ENCODE data around the gene SLC6A11.

The SLC6A11 gene

DNA sequence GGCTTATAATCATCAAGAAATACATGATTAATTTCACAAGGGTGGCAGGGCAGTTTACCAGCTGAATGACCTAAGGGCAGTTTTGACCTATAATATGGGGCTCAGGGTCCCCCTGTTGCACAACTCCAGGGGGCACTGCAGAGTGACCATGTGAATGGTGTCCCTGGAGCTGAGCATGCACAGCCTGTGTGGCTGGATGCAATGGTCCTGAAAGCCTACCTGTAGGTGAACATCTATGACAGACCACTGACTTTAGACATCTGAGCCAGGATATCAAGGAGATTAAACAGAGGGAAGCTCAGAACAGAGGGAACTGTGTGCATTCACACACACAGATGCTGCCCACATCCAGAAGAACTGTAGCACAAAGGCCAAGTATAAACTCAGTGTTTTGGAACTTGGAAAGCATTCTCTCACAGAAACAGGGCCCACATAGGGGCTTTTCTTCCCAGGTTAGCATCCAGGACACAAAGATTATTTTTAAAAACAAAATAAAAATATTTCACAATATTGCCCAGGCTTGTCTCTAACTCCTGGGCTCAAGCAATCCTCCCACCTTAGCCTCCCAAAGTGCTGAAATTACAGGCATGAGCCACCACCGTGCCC lies 7.8 kb upstream of the SLC6A11 start:
- no peak for ATAC-seq
- TF ChIP-seq GLIS3 (CRISPR knock-in tag; IDR thresholded peaks at IDR 0.05) (no peak), TOX (CRISPR knock-in tag; IDR thresholded peaks at IDR 0.05; ENCODE audit: borderline replicate concordance) (no peak), ISL1 (CRISPR knock-in tag; IDR thresholded peaks at IDR 0.05) (no peak), SNAI2 (CRISPR knock-in tag; IDR thresholded peaks at IDR 0.05) (no peak), PPARA (CRISPR knock-in tag; IDR thresholded peaks at IDR 0.05; ENCODE audit: borderline replicate concordance) (no peak), TCF4 (CRISPR knock-in tag; IDR thresholded peaks at IDR 0.05; ENCODE audit: borderline replicate concordance) (no peak), ZFP3 (CRISPR knock-in tag; IDR thresholded peaks at IDR 0.05) (no peak), BACH2 (CRISPR knock-in tag; IDR thresholded peaks at IDR 0.05; ENCODE audit: borderline replicate concordance) (no peak), ESRRG (CRISPR knock-in tag; IDR thresholded peaks at IDR 0.05) (no peak), RARB (CRISPR knock-in tag; IDR thresholded peaks at IDR 0.05) (no peak)
- TF ChIP-seq, protein P1, sequence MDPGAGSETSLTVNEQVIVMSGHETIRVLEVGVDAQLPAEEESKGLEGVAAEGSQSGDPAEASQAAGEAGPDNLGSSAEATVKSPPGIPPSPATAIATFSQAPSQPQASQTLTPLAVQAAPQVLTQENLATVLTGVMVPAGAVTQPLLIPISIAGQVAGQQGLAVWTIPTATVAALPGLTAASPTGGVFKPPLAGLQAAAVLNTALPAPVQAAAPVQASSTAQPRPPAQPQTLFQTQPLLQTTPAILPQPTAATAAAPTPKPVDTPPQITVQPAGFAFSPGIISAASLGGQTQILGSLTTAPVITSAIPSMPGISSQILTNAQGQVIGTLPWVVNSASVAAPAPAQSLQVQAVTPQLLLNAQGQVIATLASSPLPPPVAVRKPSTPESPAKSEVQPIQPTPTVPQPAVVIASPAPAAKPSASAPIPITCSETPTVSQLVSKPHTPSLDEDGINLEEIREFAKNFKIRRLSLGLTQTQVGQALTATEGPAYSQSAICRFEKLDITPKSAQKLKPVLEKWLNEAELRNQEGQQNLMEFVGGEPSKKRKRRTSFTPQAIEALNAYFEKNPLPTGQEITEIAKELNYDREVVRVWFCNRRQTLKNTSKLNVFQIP (CRISPR knock-in tag; IDR thresholded peaks at IDR 0.05; ENCODE audit: borderline replicate concordance, low read depth), result no peak
- TF ChIP-seq, protein P2, sequence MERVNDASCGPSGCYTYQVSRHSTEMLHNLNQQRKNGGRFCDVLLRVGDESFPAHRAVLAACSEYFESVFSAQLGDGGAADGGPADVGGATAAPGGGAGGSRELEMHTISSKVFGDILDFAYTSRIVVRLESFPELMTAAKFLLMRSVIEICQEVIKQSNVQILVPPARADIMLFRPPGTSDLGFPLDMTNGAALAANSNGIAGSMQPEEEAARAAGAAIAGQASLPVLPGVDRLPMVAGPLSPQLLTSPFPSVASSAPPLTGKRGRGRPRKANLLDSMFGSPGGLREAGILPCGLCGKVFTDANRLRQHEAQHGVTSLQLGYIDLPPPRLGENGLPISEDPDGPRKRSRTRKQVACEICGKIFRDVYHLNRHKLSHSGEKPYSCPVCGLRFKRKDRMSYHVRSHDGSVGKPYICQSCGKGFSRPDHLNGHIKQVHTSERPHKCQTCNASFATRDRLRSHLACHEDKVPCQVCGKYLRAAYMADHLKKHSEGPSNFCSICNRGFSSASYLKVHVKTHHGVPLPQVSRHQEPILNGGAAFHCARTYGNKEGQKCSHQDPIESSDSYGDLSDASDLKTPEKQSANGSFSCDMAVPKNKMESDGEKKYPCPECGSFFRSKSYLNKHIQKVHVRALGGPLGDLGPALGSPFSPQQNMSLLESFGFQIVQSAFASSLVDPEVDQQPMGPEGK (CRISPR knock-in tag; IDR thresholded peaks at IDR 0.05; ENCODE audit: borderline replicate concordance), result no peak
- TF ChIP-seq, protein P3, sequence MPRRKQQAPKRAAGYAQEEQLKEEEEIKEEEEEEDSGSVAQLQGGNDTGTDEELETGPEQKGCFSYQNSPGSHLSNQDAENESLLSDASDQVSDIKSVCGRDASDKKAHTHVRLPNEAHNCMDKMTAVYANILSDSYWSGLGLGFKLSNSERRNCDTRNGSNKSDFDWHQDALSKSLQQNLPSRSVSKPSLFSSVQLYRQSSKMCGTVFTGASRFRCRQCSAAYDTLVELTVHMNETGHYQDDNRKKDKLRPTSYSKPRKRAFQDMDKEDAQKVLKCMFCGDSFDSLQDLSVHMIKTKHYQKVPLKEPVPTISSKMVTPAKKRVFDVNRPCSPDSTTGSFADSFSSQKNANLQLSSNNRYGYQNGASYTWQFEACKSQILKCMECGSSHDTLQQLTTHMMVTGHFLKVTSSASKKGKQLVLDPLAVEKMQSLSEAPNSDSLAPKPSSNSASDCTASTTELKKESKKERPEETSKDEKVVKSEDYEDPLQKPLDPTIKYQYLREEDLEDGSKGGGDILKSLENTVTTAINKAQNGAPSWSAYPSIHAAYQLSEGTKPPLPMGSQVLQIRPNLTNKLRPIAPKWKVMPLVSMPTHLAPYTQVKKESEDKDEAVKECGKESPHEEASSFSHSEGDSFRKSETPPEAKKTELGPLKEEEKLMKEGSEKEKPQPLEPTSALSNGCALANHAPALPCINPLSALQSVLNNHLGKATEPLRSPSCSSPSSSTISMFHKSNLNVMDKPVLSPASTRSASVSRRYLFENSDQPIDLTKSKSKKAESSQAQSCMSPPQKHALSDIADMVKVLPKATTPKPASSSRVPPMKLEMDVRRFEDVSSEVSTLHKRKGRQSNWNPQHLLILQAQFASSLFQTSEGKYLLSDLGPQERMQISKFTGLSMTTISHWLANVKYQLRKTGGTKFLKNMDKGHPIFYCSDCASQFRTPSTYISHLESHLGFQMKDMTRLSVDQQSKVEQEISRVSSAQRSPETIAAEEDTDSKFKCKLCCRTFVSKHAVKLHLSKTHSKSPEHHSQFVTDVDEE (CRISPR knock-in tag; IDR thresholded peaks at IDR 0.05), result no peak
- TF ChIP-seq, protein P4, sequence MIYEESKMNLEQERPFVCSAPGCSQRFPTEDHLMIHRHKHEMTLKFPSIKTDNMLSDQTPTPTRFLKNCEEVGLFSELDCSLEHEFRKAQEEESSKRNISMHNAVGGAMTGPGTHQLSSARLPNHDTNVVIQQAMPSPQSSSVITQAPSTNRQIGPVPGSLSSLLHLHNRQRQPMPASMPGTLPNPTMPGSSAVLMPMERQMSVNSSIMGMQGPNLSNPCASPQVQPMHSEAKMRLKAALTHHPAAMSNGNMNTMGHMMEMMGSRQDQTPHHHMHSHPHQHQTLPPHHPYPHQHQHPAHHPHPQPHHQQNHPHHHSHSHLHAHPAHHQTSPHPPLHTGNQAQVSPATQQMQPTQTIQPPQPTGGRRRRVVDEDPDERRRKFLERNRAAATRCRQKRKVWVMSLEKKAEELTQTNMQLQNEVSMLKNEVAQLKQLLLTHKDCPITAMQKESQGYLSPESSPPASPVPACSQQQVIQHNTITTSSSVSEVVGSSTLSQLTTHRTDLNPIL (CRISPR knock-in tag; IDR thresholded peaks at IDR 0.05; ENCODE audit: low read depth), result no peak
- TF ChIP-seq, protein P5, sequence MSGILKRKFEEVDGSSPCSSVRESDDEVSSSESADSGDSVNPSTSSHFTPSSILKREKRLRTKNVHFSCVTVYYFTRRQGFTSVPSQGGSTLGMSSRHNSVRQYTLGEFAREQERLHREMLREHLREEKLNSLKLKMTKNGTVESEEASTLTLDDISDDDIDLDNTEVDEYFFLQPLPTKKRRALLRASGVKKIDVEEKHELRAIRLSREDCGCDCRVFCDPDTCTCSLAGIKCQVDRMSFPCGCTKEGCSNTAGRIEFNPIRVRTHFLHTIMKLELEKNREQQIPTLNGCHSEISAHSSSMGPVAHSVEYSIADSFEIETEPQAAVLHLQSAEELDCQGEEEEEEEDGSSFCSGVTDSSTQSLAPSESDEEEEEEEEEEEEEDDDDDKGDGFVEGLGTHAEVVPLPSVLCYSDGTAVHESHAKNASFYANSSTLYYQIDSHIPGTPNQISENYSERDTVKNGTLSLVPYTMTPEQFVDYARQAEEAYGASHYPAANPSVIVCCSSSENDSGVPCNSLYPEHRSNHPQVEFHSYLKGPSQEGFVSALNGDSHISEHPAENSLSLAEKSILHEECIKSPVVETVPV (CRISPR knock-in tag; IDR thresholded peaks at IDR 0.05), result no peak

DNA sequence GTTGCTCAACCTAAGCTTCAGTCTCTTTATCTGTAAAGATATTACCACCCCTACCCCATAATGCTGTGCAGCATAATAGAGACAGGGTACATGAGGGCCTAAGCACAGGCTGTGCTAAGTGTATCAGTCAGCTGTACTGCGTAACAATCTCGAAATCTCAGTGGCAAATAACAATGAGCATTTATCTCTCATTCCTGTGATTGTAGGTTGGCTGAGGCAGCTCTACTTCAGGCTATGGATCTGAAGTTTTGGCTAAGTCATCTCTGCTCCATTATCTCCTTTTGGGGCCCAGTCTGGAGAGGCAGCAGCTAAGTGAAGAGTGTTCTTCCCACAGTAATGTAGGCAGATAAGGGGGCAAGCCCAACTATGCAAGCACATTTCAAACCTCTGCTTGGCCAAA lies 7.1 kb upstream of the SLC6A11 start:
- TF ChIP-seq, protein P2 (CRISPR knock-in tag; IDR thresholded peaks at IDR 0.05; ENCODE audit: borderline replicate concordance), result no peak
- TF ChIP-seq GLIS3 (CRISPR knock-in tag; IDR thresholded peaks at IDR 0.05) (no peak), RARB (CRISPR knock-in tag; IDR thresholded peaks at IDR 0.05) (no peak), CSDC2 (CRISPR knock-in tag; IDR thresholded peaks at IDR 0.05) (no peak), ZC3H10 (CRISPR knock-in tag; IDR thresholded peaks at IDR 0.05) (no peak), ESRRG (CRISPR knock-in tag; IDR thresholded peaks at IDR 0.05) (no peak), BACH2 (CRISPR knock-in tag; IDR thresholded peaks at IDR 0.05; ENCODE audit: borderline replicate concordance) (no peak), ZNF565 (CRISPR knock-in tag; conservative IDR thresholded peaks at IDR 0.05; ENCODE audit: low read depth) (no peak), TCF4 (CRISPR knock-in tag; IDR thresholded peaks at IDR 0.05; ENCODE audit: borderline replicate concordance) (no peak), ZNF8 (CRISPR knock-in tag; IDR thresholded peaks at IDR 0.05) (no peak), OSR1 (CRISPR knock-in tag; IDR thresholded peaks at IDR 0.05) (no peak), ZFP3 (CRISPR knock-in tag; IDR thresholded peaks at IDR 0.05) (no peak), ARNTL (CRISPR knock-in tag; IDR thresholded peaks at IDR 0.05; ENCODE audit: borderline replicate concordance, low read depth) (no peak), TOX (CRISPR knock-in tag; IDR thresholded peaks at IDR 0.05; ENCODE audit: borderline replicate concordance) (no peak), ISL1 (CRISPR knock-in tag; IDR thresholded peaks at IDR 0.05) (no peak), ZNF70 (CRISPR knock-in tag; IDR thresholded peaks at IDR 0.05) (no peak), PPARA (CRISPR knock-in tag; IDR thresholded peaks at IDR 0.05; ENCODE audit: borderline replicate concordance) (no peak), ZFP30 (CRISPR knock-in tag; IDR thresholded peaks at IDR 0.05) (no peak)
- TF ChIP-seq, protein P5 (CRISPR knock-in tag; IDR thresholded peaks at IDR 0.05), result no peak
- TF ChIP-seq, protein P1 (CRISPR knock-in tag; IDR thresholded peaks at IDR 0.05; ENCODE audit: borderline replicate concordance, low read depth), result no peak
- ATAC-seq, result no peak

All from SK-N-SH treated with all-trans-retinoic acid at 6 μM for 48 hours (cell line).